HepG2 (cell line): ENCODE results near the gene XXYLT1. TPM values are rescaled to one million over a fixed set of nuclear protein-coding genes. Genes with fewer than 3 reads are reported as not detected.
A peak's percentile ranks its signal among the peaks of the same experiment; 100 is the strongest.

ENCODE experiments used
- AGO1 ChIP-seq: fragments of 200-400 bp; formaldehyde crosslinking; IDR thresholded peaks from 2 replicates; pipeline ENCODE4 v1.6.1; 2017; ENCODE audit warnings: mild to moderate bottlenecking, low read depth, low read length, moderate library complexity; ENCODE audit not compliant: poor library complexity, severe bottlenecking
- CCDC6 ChIP-seq: sonication (generic); formaldehyde crosslinking; IDR thresholded peaks from 2 replicates; pipeline ENCODE4 v1.8.1; 2022; ENCODE audit warnings: mild to moderate bottlenecking, missing genetic modification reagents, moderate library complexity
- DMAP1 ChIP-seq: IDR thresholded peaks from 2 replicates; pipeline ENCODE4 v1.6.1; 2016
- ELF4 ChIP-seq: sonication (generic); formaldehyde crosslinking; IDR thresholded peaks from 2 replicates; pipeline ENCODE4 v1.5.0; 2020; ENCODE audit warnings: missing genetic modification reagents, mild to moderate bottlenecking, moderate library complexity, borderline replicate concordance
- GPN1 ChIP-seq: sonication (generic); formaldehyde crosslinking; IDR thresholded peaks from 2 replicates; pipeline ENCODE4 v1.5.1; 2020; ENCODE audit warnings: missing genetic modification reagents, borderline replicate concordance
- HNRNPL ChIP-seq: fragments of 200-400 bp; formaldehyde crosslinking; IDR thresholded peaks from 2 replicates; pipeline ENCODE4 v1.6.1; 2017; ENCODE audit warnings: mild to moderate bottlenecking, low read depth, low read length
- KLF9 ChIP-seq: IDR thresholded peaks from 2 replicates; pipeline ENCODE4 v1.6.1; 2016; ENCODE audit warnings: low read depth
- MTA3 ChIP-seq: sonication (generic); formaldehyde crosslinking; IDR thresholded peaks from 2 replicates; pipeline ENCODE4 v1.4.0; 2020; ENCODE audit warnings: missing genetic modification reagents
- NR3C1 ChIP-seq: sonication (generic); formaldehyde crosslinking; IDR thresholded peaks from 2 replicates; pipeline ENCODE4 v1.4.0; 2020; ENCODE audit warnings: missing genetic modification reagents
- SMAD9 ChIP-seq: sonication (generic); formaldehyde crosslinking; IDR thresholded peaks from 2 replicates; pipeline ENCODE4 v1.5.1; 2020; ENCODE audit warnings: mild to moderate bottlenecking, missing genetic modification reagents
- TAF1 ChIP-seq: sonication (generic); formaldehyde crosslinking; IDR thresholded peaks from 2 replicates; pipeline ENCODE4 v1.4.0; 2020; ENCODE audit warnings: missing genetic modification reagents
- UBTF ChIP-seq: sonication (generic); formaldehyde crosslinking; IDR thresholded peaks from 2 replicates; pipeline ENCODE4 v1.4.0; 2020; ENCODE audit warnings: mild to moderate bottlenecking, missing genetic modification reagents
- ZNF138 ChIP-seq: sonication (generic); formaldehyde crosslinking; IDR thresholded peaks from 2 replicates; pipeline ENCODE4 v1.5.0; 2020; ENCODE audit warnings: mild to moderate bottlenecking, low read depth, missing genetic modification reagents
- ZNF512 ChIP-seq: sonication (generic); formaldehyde crosslinking; IDR thresholded peaks from 2 replicates; pipeline ENCODE4 v1.4.0; 2020; ENCODE audit warnings: mild to moderate bottlenecking, missing genetic modification reagents
- ZNF530 ChIP-seq: sonication (generic); formaldehyde crosslinking; IDR thresholded peaks from 2 replicates; pipeline ENCODE4 v1.5.0; 2020; ENCODE audit warnings: low read depth, mild to moderate bottlenecking, missing genetic modification reagents
- ZNF558 ChIP-seq: sonication (generic); formaldehyde crosslinking; IDR thresholded peaks from 2 replicates; pipeline ENCODE4 v1.9.0; 2022; ENCODE audit warnings: mild to moderate bottlenecking, missing genetic modification reagents, borderline replicate concordance
- ZNF564 ChIP-seq: sonication (generic); formaldehyde crosslinking; IDR thresholded peaks from 2 replicates; pipeline ENCODE4 v1.8.1; 2023; ENCODE audit warnings: mild to moderate bottlenecking, missing genetic modification reagents
- ZNF567 ChIP-seq: sonication (generic); formaldehyde crosslinking; IDR thresholded peaks from 2 replicates; pipeline ENCODE4 v1.8.1; 2023; ENCODE audit warnings: mild to moderate bottlenecking, missing genetic modification reagents, borderline replicate concordance
- ZNF777 ChIP-seq: sonication (generic); formaldehyde crosslinking; IDR thresholded peaks from 2 replicates; pipeline ENCODE4 v1.4.0; 2020; ENCODE audit warnings: missing genetic modification reagents
- ZSCAN21 ChIP-seq: sonication (generic); formaldehyde crosslinking; IDR thresholded peaks from 2 replicates; pipeline ENCODE4 v1.8.0; 2022; ENCODE audit warnings: mild to moderate bottlenecking, missing genetic modification reagents, moderate library complexity, borderline replicate concordance
- polyA plus RNA-seq, 8 experiments: library from polyadenylated mRNA; depleted of rRNA in 3 of 8; stranded (reverse) in 7 of 8; unstranded in 1 of 8; fragments of >200 nt; fragmentation: Illumina TruSeq in 4 of 8; extraction: Trizol in 4 of 8; gene quantifications; 2 replicates each; pipeline versions ENCODE4 v1.2.1 to v1.2.3, GENCODE V29; 2011 to 2016; ENCODE audit warnings: low read depth in 4 of 8, missing spikeins in 1 of 8, mixed read lengths in 1 of 8; ENCODE audit not compliant: insufficient read depth in 1 of 8
- total RNA-seq, 5 experiments: library from RNA; depleted of rRNA; stranded (reverse); fragments of >200 nt; fragmentation: Illumina TruSeq; extraction: Trizol; gene quantifications; 2 replicates each; pipeline ENCODE4 v1.2.3, GENCODE V29; 2016; ENCODE audit warnings: low read depth in 1 of 5
- TF ChIP-seq, protein P1 (sequence below), 2 experiments: IDR thresholded peaks; 2 replicates each; pipeline ENCODE4 v1.6.1; 2011 to 2012; ENCODE audit warnings: low read length in 2 of 2, borderline replicate concordance in 1 of 2, low read depth in 1 of 2, mild to moderate bottlenecking in 1 of 2, moderate library complexity in 1 of 2

The XXYLT1 gene
- total and polyA plus RNA-seq, 2 of the 13 experiments (the other 11 are each of a cell fraction or from before 2014, with no cell fraction given) = 17.7 to 19.0 TPM

GRCh38 chr3:195271410-195272243 lies 668 bp upstream of the XXYLT1 start (continued):
- TF ChIP-seq ELF4 (CRISPR knock-in tag) (no peak), ZNF558 (CRISPR knock-in tag) (no peak), ZSCAN21 (CRISPR knock-in tag) (no peak), KLF9 (CRISPR knock-in tag) (no peak), DMAP1 (CRISPR knock-in tag) (peak; percentile 59; the same call in 1 of the 2 replicates), CCDC6 (peak; percentile 51), ZNF530 (CRISPR knock-in tag) (no peak), ZNF777 (CRISPR knock-in tag) (no peak), HNRNPL (no peak), SMAD9 (0 out of 2 replicates have a peak, but pooled peaks have one; percentile 39), ZNF564 (CRISPR knock-in tag) (no peak), NR3C1 (CRISPR knock-in tag) (no peak), GPN1 (no peak), MTA3 (CRISPR knock-in tag) (no peak), ZNF512 (CRISPR knock-in tag) (no peak), AGO1 (no peak), ZNF567 (CRISPR knock-in tag) (peak; percentile 94; the same call in 1 of the 2 replicates), ZNF138 (CRISPR knock-in tag) (no peak), TAF1 (CRISPR knock-in tag) (peak; percentile 63; the same call in 1 of the 2 replicates), UBTF (CRISPR knock-in tag) (no peak; the same call in 1 of the 2 replicates)
- TF ChIP-seq, protein P1, sequence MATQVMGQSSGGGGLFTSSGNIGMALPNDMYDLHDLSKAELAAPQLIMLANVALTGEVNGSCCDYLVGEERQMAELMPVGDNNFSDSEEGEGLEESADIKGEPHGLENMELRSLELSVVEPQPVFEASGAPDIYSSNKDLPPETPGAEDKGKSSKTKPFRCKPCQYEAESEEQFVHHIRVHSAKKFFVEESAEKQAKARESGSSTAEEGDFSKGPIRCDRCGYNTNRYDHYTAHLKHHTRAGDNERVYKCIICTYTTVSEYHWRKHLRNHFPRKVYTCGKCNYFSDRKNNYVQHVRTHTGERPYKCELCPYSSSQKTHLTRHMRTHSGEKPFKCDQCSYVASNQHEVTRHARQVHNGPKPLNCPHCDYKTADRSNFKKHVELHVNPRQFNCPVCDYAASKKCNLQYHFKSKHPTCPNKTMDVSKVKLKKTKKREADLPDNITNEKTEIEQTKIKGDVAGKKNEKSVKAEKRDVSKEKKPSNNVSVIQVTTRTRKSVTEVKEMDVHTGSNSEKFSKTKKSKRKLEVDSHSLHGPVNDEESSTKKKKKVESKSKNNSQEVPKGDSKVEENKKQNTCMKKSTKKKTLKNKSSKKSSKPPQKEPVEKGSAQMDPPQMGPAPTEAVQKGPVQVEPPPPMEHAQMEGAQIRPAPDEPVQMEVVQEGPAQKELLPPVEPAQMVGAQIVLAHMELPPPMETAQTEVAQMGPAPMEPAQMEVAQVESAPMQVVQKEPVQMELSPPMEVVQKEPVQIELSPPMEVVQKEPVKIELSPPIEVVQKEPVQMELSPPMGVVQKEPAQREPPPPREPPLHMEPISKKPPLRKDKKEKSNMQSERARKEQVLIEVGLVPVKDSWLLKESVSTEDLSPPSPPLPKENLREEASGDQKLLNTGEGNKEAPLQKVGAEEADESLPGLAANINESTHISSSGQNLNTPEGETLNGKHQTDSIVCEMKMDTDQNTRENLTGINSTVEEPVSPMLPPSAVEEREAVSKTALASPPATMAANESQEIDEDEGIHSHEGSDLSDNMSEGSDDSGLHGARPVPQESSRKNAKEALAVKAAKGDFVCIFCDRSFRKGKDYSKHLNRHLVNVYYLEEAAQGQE (IDR thresholded peaks at IDR 0.05; ENCODE audit: borderline replicate concordance in 1 of 2, low read depth in 1 of 2, low read length in 2 of 2) = no peak
